Measurements from ENCODE around the gene ESPNL.

Gene ESPNL

GRCh38 chr2:238129166-238130010 is 29.2 kb downstream of the ESPNL start:
- no peak for DNase-seq (ENCODE audit: low read depth in 2 of 2)

- no peak for DNase-seq (ENCODE audit: low read depth in 2 of 2)
Measured at GRCh38 chr2:238130111-238130695, 30.1 kb downstream of the ESPNL start.

GRCh38 chr2:238130696-238131628 is 30.8 kb downstream of the ESPNL start:
- DNase-seq (ENCODE audit: low read depth in 2 of 2) = no peak

GRCh38 chr2:238131761-238132462 is 31.8 kb downstream of the ESPNL start:
- no peak for DNase-seq (ENCODE audit: low read depth in 2 of 2)

GRCh38 chr2:238132463-238133450 is 32.6 kb downstream of the ESPNL start:
- DNase-seq (ENCODE audit: low read depth in 2 of 2) = no peak

GRCh38 chr2:238133499-238134392 is 33.6 kb downstream of the ESPNL start:
- no peak for DNase-seq (ENCODE audit: low read depth in 2 of 2)

- no peak for DNase-seq (ENCODE audit: low read depth in 2 of 2)
Measured at GRCh38 chr2:238134393-238134785, 34.2 kb downstream of the ESPNL start.

- DNase-seq (ENCODE audit: low read depth in 2 of 2) = no peak
Measured at GRCh38 chr2:238135601-238136150, 35.5 kb downstream of the ESPNL start.

- DNase-seq (ENCODE audit: low read depth in 2 of 2) = no peak
Measured at GRCh38 chr2:238136820-238137537, 36.8 kb downstream of the ESPNL start.

- no peak for DNase-seq (ENCODE audit: low read depth in 2 of 2)
Measured at GRCh38 chr2:238137885-238138284, 37.7 kb downstream of the ESPNL start.

GRCh38 chr2:238138331-238139195 is 38.4 kb downstream of the ESPNL start, which contains the start of gene KLHL30:
Gene KLHL30, plus strand, starts transcription at chr2:238138668. Its CDS starts 2,087 bp downstream, at chr2:238140755.
- no peak for DNase-seq (ENCODE audit: low read depth in 2 of 2)

- no peak for DNase-seq (ENCODE audit: low read depth in 2 of 2)
Measured at GRCh38 chr2:238139196-238140039, 39.3 kb downstream of the ESPNL start.

GRCh38 chr2:238140040-238140439 is 39.9 kb downstream of the ESPNL start:
- DNase-seq (ENCODE audit: low read depth in 2 of 2) = no peak

GRCh38 chr2:238140721-238141540 is 40.8 kb downstream of the ESPNL start:
- no peak for DNase-seq (ENCODE audit: low read depth in 2 of 2)

- no peak for DNase-seq (ENCODE audit: low read depth in 2 of 2)
Measured at GRCh38 chr2:238141541-238142318, 41.6 kb downstream of the ESPNL start.

Measured in stimulated activated CD4-positive, alpha-beta T cell treated with anti-CD3 and anti-CD28 coated beads, Interleukin-1b, Interleukin-23, amount 100 ng/mL, for 1 hour (primary cell).